HFFc6 (cell line): Measurements from ENCODE around the gene EPB41L1. TPM values are rescaled to one million over a fixed set of nuclear protein-coding genes. Genes with fewer than 3 reads are reported as not detected.

Experiments used
- DNase-seq: peaks from one replicate; pipeline ENCODE4 v3.0.0-alpha.2; 2018
- H3K27ac Mint-ChIP-seq: 2 replicates; pipeline ENCODE4 v1.8.0; 2020; ENCODE audit warnings: mild to moderate bottlenecking, mixed read lengths
- H3K27me3 Mint-ChIP-seq: 2 replicates; pipeline ENCODE4 v1.8.0; 2021; ENCODE audit warnings: mild to moderate bottlenecking, moderate library complexity, mixed read lengths; ENCODE audit not compliant: insufficient read depth
- H3K36me3 Mint-ChIP-seq: 2 replicates; pipeline ENCODE4 v1.8.0; 2021; ENCODE audit warnings: low read depth, mixed read lengths
- H3K4me1 Mint-ChIP-seq: 2 replicates; pipeline ENCODE4 v1.8.0; 2020; ENCODE audit warnings: low read depth, mixed read lengths
- H3K4me3 Mint-ChIP-seq: 2 replicates; pipeline ENCODE4 v1.8.0; 2020; ENCODE audit warnings: mild to moderate bottlenecking, moderate library complexity, mixed read lengths
- H3K9me3 Mint-ChIP-seq: 2 replicates; pipeline ENCODE4 v1.8.0; 2020; ENCODE audit warnings: mild to moderate bottlenecking, mixed read lengths
- CTCF ChIP-seq: fragments of 200-600 bp; sonication (generic); IDR thresholded peaks from 2 replicates; pipeline ENCODE4 v1.5.0; 2021; ENCODE audit warnings: antibody characterized with exemption, mild to moderate bottlenecking
- total RNA-seq, 6 experiments: library from RNA; stranded (reverse); fragmentation: NEBNext Ultra II Directional; extraction: Animal tissue kit (Norgen Biotek cat#: 25700); gene quantifications; 2 replicates in 1 of 6; 3 replicates in 5 of 6; pipeline ENCODE4 v1.2.3, GENCODE V29; 2021

EPB41L1 gene
- total RNA-seq, 6 experiments from 2014 or later: 41.9 to 51.0 (median 43.4) TPM

- Mint-ChIP-seq H3K4me1 (no peaks in the 10 kb centered on the region), H3K9me3 (no peaks in the 10 kb centered on the region), H3K4me3 (no peak overlapping the region), H3K27ac (no peak overlapping the region), H3K27me3 (no peaks in the 10 kb centered on the region), H3K36me3 (peaks cover 16% of the 10 kb centered on the region)
- DNase-seq: no peak
- TF ChIP-seq CTCF: no peak
Observed at GRCh38 chr20:36249450-36249849, 94.9 kb downstream of the EPB41L1 start.

DNA sequence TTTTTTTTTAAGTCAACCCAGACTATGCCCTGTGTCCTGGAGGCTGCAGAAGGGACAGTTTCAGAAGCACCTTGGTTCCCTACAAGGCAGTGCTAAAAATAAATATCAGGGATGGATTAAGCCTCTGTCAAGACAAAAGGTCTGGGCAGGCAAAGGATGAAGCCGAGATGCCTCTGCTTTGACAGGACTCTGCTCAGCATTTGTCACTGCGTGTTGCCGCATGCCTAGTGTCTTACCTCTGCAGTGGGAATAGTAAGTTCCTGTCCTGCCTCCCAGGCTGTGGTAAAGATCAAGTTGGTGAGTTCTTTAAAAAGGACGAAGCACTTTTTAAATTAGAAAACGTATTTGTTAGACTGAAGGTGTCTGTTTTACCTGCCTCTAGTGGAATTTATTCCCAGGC lies 96.9 kb downstream of the EPB41L1 start:
- H3K27ac Mint-ChIP-seq: no peak overlapping the region
- no peak for DNase-seq
- H3K4me3 Mint-ChIP-seq: no peak overlapping the region
- H3K27me3 Mint-ChIP-seq: no peaks in the 10 kb centered on the region
- peaks cover 25% of the 10 kb centered on the region for H3K36me3 Mint-ChIP-seq
- TF ChIP-seq CTCF: no peak
- no peaks in the 10 kb centered on the region for H3K4me1 Mint-ChIP-seq
- H3K9me3 Mint-ChIP-seq: no peaks in the 10 kb centered on the region

GRCh38 chr20:36252511-36252910 lies 98.0 kb downstream of the EPB41L1 start:
- DNase-seq: no peak
- no peaks in the 10 kb centered on the region for H3K9me3 Mint-ChIP-seq
- peaks cover 34% of the 10 kb centered on the region for H3K36me3 Mint-ChIP-seq
- no peaks in the 10 kb centered on the region for H3K27me3 Mint-ChIP-seq
- TF ChIP-seq CTCF: no peak
- no peaks in the 10 kb centered on the region for H3K4me1 Mint-ChIP-seq
- no peak overlapping the region for H3K4me3 Mint-ChIP-seq
- H3K27ac Mint-ChIP-seq: no peak overlapping the region

DNA sequence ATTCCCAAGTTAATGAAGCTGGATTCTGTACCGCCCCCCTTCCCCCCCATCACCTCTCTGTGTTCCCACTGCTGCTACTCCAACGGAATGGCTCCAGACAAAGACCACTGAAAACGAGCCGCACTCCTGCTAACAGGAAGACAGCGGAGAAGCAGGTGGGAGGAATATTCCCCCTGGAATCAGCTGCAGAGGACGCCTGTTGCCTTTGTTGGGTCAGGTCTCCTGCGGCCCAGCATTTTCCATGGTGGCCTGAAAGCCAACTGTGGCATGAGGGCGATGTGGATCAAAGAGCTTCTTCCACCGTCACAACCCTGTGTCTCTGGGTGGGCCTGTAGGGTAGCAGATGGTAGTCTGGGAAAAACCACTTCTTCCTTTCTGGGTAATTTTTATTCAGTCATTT lies 98.5 kb downstream of the EPB41L1 start:
- H3K27me3 Mint-ChIP-seq: no peaks in the 10 kb centered on the region
- no peak overlapping the region for H3K4me3 Mint-ChIP-seq
- TF ChIP-seq CTCF: no peak
- no peaks in the 10 kb centered on the region for H3K4me1 Mint-ChIP-seq
- DNase-seq: no peak
- peaks cover 30% of the 10 kb centered on the region for H3K36me3 Mint-ChIP-seq
- no peak overlapping the region for H3K27ac Mint-ChIP-seq
- no peaks in the 10 kb centered on the region for H3K9me3 Mint-ChIP-seq

- no peaks in the 10 kb centered on the region for H3K27me3 Mint-ChIP-seq
- no peak overlapping the region for H3K27ac Mint-ChIP-seq
- H3K9me3 Mint-ChIP-seq: no peaks in the 10 kb centered on the region
- DNase-seq: no peak
- TF ChIP-seq CTCF: no peak
- peaks cover 22% of the 10 kb centered on the region for H3K36me3 Mint-ChIP-seq
- H3K4me1 Mint-ChIP-seq: no peaks in the 10 kb centered on the region
- no peak overlapping the region for H3K4me3 Mint-ChIP-seq
Observed at GRCh38 chr20:36254076-36254475, 99.5 kb downstream of the EPB41L1 start.

GRCh38 chr20:36255445-36255844 lies 100.9 kb downstream of the EPB41L1 start:
- H3K4me1 Mint-ChIP-seq: no peaks in the 10 kb centered on the region

More at GRCh38 chr20:36255445-36255844, 100.9 kb downstream of the EPB41L1 start:
- Mint-ChIP-seq H3K27me3 (0 out of 2 replicates have a peak, but pooled peaks cover 4% of the 10 kb centered on the region), H3K9me3 (no peaks in the 10 kb centered on the region), H3K4me3 (no peak overlapping the region), H3K36me3 (peaks cover 18% of the 10 kb centered on the region), H3K27ac (no peak overlapping the region)
- TF ChIP-seq CTCF: no peak
- DNase-seq: no peak
